SK-MEL-5 (cell line): Measurements from ENCODE around the gene FAM9C. TPM values are rescaled to one million over a fixed set of nuclear protein-coding genes. Genes with fewer than 3 reads are reported as not detected.
A peak's percentile ranks its signal among the peaks of the same experiment; 100 is the strongest.
"Not testable (repeated sequence)": the region's sequence is repeated elsewhere in the genome, so short reads cannot be mapped to it uniquely, and the experiment has no call there.

Experiments used
- DNase-seq: peaks from one replicate; pipeline ENCODE4 v3.0.0-alpha.2; 2016; ENCODE audit warnings: low read depth, low spot score
- in situ Hi-C: cut with HindIII; loops from 2 replicates; pipeline ENCODE4 v1.10.0; 2016; ENCODE audit warnings: low sequenced_read_pairs, high pct_unique_total_duplicates, low pct_unique_long_range_greater_than_20kb
- total RNA-seq: library from RNA; depleted of rRNA; stranded (reverse); fragments of >200 nt; shearing (Covaris generic); gene quantifications from 2 replicates; pipeline ENCODE4 v1.2.3, GENCODE V29; 2014

Gene FAM9C
- total RNA-seq, 1 experiment from 2014 or later, result not detected

DNA sequence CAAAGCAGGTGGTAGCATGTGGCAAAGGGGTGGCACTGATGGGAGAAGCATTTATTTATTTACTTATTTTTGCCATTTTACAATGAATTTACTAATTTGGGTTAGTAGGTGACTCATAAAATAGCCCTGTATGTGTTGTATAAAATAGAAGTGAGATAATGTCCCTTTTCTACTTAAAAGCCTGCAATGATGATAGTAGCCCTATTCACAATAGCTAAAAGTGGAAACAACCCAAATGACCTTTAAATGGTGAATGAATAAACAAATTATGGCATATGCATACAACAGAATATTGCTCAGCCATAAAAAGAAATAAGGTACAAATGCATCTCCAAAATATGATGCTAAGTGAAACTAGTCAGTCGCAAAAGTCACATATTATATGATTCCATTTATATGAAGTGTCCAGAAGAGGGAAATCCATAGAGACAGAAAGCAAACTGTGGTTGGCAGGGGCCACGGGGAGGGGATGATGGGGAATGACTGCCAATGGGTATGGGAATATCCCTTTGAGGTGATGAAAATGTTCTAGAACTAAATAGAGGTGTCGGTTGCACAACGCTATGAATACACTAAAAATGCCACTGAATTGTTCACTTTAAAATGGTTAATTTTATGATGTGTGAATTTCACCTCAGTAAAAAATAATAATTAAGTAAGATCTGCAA lies 35.8 kb upstream of the FAM9C start:
- in situ Hi-C loops, result no loop called here
- DNase-seq, result no peak

DNA sequence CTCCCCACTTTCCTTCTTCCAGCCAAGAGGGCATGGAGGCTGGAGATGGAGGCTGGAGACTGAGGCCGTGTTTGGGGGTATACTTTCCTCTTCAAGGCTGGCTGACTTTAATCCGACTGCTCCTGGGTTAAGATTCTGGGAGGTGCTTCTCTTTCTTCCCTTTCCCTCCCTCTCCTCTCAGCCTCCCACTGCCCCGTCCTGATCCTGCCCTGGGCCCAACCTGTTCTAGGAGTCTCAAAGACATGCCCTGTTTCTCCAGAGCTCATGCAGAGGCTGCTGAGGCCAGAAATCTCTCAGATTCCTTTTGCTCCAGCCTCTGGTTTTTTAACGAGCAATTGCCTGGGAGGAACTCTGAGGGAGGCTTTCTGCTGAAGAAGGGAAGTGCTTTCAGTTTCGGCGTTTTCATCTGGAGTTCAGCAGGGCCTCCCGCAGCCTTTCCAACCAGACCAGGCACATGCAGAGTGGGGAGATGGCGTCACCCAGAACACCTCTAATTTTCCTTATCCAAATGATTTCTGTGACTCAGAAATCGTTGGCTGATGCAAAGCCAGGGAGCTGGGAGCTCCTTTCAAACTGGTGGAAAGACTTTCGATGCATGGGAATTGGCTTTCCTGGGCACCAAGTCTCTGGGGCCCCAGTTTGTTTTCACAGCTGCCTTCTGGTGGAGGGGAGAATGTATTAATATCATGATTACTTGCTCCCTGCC lies 34.5 kb upstream of the FAM9C start:
- in situ Hi-C loops, result no loop called here
- DNase-seq, result no peak

DNA sequence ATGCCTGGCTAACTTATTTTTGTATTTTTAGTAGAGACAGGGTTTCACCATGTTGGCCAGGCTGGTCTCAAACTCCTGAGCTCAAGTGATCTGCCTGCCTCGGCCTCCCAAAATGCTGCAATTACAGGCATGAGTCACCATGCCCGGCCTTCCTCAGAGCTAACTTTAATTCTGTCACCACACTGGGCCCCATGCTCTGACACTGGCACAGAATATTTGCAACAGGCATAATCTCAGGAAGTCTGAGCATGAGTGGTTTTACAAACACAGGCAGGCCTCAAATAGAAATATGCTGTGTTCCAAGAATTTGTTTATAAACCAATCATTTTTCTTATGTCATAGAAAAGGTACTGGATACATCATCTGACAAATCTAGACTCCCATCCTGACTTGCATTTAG lies 32.7 kb upstream of the FAM9C start:
- in situ Hi-C loops, result no loop called here

DNA sequence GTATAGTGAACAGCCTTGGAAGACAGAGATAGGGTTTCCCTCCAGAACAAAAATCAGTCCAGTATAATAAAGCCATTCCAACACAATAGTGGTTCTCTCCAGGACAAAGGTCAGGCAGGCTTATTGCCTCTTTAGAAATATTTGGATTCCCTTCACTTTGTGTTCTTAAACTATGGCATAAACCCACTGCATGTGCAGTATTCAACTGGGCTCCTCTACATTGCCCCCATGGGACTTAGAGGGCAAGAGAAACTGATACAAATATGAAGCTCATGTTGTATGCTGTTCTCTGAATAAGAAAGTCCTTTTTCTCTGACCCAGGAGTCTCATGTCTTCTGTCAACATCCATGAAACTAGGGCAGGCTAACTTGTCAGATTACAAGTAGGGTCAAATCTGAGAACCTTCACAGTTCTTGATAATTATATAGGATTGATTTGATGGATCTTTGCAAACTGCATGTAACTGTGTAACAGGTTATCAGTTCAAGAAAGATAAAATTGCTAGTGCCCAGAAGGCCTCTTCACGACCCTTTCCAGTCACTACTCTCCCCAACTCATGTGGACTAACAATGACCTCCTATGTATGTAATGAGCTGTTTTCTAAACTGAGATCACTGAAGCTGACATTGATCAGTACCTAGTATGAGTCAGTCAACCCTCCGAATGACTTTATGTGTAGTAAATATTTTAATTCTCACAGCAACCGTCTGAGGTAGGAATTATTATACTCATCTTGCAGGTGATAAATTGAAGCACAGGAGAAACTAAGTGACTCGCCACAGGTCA lies 31.9 kb upstream of the FAM9C start:
- in situ Hi-C loops, result no loop called here

More for the DNA sequence above, 32.7 kb upstream of the FAM9C start:
- DNase-seq, result no peak

DNA sequence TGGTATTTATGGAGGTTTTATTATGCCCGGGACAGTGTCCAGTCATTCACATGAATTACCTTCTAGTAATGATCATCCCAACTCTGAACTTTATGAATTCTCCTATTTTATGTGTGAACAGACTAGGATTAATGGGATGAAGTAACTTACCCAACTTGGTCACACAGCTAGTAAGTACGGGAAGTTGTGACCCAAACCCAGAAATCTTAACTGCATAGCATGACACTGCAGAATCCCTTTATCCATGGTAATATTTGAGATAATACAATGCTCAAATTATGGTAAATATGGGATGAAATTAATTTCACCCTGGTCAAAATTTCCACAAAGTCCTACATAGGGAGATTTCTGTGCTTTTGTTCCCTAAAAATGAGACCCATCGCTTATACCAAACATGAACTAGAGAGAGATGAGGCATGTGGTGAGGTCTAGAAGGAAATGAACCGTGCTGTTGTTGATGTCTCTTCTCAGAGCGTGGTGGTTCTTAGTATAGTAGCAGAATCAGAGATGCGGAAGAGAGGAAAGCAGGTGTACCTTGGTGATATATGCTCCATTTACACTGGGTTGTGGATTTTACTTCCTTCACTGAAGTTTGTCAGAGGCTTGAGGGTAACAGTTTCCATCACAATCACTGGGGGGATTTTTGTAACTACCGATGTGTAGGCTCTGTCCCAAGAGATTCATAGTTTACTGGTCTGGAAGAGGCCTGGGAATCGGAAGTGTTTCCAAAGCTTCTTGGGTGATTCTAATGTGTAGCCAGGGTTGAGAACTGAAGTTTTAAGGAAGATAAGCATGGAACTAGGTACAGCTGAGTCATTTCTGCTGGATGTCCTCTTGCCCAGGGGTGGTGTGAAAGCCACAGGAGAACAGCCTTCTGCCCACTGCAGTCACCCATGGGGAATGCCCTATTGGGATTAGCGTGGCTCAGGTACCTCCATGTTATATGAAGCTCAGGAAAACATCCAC lies 30.2 kb upstream of the FAM9C start:
- no peak for DNase-seq
- in situ Hi-C loops, result no loop called here

More for the DNA sequence above, 31.9 kb upstream of the FAM9C start:
- DNase-seq, result no peak

DNA sequence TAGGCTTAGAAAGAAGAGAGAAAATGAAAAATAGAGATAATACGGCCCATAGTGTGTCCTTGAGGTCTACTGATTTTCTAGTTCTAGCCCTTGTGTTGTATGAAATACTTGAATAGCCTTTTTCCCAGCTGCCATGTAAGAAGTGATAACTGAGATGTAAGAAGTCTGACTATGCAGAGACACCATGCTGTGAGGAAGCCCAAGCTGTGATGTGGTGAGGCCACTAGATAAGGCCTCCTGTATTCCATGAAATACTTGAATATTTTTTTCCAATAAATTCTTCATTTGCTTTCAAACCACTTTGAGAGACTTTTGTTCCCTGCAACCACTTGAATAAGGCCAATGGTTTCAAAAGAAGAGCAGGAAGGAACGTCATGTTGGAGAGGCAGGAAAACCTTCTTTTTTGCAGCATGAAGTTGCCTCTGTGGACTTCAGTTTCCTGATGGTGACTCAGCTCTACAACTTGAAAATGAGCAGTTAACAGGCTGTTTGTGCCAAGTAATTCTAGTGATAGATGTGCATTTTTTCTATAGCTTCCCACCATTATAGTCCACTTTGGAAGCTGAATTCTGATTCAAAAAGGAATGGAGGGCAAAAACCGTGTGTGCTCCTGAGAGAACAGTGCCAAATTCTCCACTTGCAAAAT lies 25.5 kb upstream of the FAM9C start:
- in situ Hi-C loops, result no loop called here
- DNase-seq, result no peak

DNA sequence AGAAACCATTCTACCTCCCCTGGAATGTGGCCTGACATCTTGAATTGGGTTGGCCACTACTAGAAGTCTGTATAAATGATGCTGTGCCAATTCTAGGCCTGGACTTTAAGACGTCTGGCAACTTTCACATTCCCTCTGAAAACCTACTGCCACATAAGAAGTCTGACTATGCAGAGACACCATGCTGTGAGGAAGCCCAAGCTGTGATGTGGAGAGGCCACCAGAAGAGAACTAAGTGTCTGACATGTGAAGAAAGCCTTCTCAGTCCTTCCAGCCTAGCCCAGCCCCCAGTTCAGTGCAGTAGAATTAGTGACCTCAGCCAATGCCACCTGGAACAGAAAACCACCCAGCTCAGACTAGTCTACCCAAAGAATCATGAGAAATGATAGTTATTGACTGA lies 24.2 kb upstream of the FAM9C start:
- in situ Hi-C loops, result no loop called here
- no peak for DNase-seq

DNA sequence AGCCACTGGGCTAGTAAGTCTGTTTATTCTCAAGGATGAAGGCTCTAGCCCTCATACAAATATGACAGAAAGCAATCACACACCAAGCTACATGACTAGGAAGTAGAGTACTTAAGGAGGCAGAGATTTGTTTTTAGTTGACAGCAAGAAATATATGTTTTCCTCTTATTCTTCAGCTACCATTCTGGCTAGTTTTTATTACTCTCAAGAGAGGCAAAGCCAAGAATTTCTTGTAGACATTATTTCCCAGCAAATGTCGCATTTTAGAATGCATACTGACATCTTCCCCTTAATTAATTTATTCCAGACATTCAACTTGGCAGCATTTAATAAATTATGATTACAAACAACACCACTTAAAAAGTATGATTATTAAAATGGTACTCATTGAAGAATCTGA lies 23.4 kb upstream of the FAM9C start:
- in situ Hi-C loops, result no loop called here
- DNase-seq, result no peak

DNA sequence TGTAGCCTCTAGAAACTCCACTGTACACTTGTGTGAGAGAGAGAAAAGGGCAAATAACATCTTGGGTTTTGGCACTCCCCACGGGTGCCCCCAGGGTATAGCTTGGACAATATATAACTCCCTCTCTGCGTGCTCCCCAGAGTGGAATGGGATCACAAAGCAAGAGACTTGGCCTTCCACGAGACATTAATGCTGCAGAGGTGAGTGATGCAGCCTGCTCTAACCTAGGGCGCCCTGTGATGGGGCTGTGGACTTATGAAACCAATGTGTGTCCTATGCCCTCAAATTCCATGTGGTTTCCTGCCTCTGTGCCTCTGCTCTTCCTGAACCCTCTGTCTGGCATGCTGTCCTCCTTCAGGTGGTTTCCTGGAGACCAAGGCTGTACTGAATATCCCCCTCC lies 22.0 kb upstream of the FAM9C start:
- no peak for DNase-seq
- in situ Hi-C loops, result no loop called here

DNA sequence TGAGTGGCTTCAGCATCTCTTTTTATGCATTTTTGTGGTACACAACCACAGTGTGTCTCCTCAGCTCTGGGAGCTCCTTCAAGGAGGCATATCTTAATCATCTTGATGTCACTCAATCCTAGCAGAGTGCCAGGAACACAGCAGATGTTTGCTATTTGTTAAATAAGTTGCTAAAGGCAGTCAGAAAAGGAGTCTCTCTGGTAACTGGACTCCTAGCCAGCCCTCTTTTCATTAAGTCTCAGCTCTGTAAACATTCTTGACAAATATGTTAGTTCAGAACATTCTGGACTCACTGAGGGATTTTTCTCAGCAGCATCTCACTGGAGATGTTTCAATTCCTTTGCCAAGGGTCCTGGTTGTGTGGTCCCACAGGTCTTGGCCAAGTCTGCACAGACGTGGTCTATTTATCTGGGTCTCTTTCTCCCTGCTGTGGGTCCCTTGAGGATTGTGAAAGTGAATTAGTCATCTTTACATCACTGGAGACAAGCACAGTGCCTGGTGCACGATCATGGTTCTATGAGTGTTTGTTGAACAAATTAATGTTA lies 20.3 kb upstream of the FAM9C start:
- in situ Hi-C loops, result no loop called here
- no peak for DNase-seq

DNA sequence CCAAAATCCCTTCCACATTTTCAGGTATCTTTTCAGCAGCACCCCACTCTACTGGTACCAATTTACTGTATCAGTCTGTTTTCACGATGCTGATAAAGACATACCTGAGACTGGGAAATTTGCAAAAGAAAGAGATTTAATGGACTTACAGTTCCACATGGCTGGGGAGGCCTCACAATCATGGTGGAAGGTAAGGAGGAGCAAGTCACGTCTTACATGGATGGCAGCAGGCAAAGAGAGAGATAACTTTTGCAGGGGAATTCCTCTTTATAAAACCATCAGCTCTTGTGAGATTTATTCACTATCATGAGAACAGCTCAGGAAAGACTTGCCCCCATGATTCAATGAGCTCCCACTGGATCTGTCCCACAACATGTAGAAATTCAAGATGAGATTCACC lies 18.7 kb upstream of the FAM9C start:
- in situ Hi-C loops, DNase-seq: not testable (repeated sequence)

DNA sequence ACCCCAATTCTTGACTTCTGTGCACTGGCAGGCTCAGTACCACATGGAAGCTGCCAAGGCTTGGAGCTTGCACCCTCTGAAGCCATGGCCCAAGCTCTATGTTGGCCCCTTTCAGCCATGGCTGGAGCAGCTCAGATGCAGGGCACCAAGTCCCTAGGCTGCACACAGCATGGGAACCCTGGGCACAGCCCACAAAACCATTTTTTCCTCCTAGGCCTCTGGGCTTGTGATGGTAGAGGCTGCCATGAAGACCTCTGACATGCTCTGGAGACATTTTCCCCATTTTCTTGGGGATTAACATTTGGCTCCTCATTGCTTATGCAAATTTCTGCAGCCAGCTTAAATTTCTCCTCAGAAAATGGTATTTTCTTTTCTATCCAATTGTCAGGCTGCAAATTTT lies 17.9 kb upstream of the FAM9C start:
- DNase-seq, in situ Hi-C loops: not testable (repeated sequence)

DNA sequence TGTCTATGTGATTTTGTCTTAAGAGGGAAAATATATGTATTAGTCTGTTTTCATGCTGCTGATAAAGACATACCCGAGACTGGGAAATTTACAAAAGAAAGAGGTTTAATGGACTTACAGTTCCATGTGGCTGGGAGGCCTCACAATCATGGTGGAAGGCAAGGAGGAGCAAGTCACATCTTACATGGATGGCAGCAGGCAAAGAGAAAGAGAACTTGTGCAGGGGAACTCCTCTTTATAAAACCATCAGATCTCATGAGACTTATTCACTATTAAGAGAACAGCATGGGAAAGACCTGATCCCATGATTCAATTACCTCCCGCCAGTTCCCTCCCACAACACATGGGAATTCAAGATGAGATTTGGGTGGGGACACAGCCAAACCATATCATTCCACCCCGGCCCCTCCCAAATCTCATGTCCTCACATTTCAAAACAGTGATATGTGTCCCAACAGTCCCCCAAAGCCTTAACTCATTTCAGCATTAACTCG lies 16.8 kb upstream of the FAM9C start:
- DNase-seq, in situ Hi-C loops: not testable (repeated sequence)

DNA sequence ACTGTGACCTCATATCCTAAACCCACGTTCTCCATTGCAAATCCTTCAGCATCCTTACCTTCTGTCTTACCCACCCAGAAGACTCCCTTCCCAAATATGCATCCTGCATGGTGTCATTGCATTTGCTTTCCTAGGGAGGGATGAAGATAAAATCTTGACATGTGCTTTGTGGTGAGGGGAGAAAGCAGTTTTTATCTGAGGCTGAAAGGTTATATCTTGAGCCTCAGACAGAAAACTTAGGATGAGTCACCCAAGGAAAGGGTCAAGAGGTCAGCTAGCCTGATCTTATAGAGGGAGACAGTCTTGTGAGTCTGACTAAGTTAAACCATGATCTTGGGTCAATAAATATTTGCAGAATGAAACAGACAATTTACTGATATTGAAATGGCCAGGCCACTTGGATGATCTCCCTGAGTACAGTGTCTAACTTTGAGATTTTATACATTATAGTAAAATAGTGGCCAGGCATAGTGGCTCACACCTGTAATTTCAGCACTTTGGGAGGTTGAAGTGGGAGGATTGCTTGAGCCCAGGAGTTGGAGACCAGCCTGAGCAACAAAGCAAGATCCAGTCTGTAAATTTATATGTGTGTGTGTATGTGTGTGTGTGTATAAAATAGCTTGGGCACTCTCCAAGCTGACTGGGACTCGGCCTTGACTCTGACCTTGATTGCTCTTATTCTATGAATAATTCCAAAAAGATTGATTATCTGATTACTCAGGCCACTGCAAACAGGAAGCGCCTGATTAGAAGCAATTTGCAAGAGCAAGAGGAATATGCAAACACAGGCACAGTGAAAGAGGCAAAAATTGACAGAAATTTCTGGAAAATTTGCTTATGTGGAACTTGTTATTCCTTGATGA lies 15.4 kb upstream of the FAM9C start:
- DNase-seq, result peak; percentile 24
- in situ Hi-C loops, result no loop called here

DNA sequence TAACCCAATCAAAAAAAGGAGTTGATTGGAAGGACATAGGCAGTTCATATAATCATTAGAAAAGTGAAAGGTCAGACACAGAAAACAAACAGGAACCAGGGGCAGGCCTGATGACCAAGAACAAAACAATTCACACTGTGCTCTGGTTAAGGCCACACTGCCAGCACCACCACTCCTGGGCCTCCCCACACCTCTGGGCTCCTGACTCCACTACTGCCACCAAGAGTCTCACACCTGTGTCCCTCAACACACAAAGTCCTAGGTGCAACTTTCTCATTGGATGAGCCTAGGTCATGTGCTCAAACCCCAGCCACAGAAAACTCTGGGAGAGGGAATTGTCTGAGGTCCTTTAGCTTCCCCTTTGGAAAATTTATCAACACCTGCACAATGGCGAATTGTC lies 11.1 kb upstream of the FAM9C start:
- in situ Hi-C loops, result no loop called here
- DNase-seq, result no peak

DNA sequence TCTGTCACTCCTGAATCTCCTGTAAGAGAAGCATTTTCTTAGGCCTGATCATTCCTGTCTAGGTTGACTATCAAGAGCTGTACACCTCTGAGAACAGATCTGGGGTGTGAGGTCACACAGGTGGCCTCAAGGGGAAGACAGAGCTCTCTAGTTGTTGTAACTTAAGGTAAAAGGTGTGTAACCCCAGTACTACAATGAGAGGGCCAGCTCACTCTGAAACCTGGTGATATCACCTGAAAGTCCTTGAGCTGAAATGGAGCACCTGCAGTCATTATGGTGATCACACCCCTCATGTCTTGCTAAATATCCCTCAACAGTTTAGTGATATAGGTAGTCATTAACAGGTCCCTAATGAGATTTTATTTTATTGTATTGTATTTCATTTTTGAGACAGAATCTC lies 8.8 kb upstream of the FAM9C start:
- no peak for DNase-seq
- in situ Hi-C loops, result no loop called here
